Frontal cortex (tissue), 4 donors: ENCODE measurements around the gene TPX2. TPM values are rescaled to one million over a fixed set of nuclear protein-coding genes. Genes with fewer than 3 reads are reported as not detected.
"Not testable (repeated sequence)": the region's sequence is repeated elsewhere in the genome, so short reads cannot be mapped to it uniquely, and the experiment has no call there.

Source experiments
- DNase-seq, 2 donors: peaks; one replicate each; pipeline ENCODE4 v3.0.0; 2012; ENCODE audit warnings: low spot score in 2 of 2
- FAIRE-seq: peaks from 2 replicates; lab custom pipeline; 2012; peaks lifted over from hg19 to GRCh38; lab: Jason Lieb, UNC
- total RNA-seq: library from RNA; depleted of rRNA; stranded (reverse); fragments of >200 nt; gene quantifications from one replicate; pipeline ENCODE4 v1.2.3, GENCODE V29; 2014
- donor health status: control.
- donor health status: control.
- donor health status: control.

Gene TPX2
- total RNA-seq, 1 donor from 2014 or later = 5.7 TPM

GRCh38 chr20:31824554-31825313 is 85.6 kb downstream of the TPX2 start:
- DNase-seq = no peak
- FAIRE-seq = no peak

DNA sequence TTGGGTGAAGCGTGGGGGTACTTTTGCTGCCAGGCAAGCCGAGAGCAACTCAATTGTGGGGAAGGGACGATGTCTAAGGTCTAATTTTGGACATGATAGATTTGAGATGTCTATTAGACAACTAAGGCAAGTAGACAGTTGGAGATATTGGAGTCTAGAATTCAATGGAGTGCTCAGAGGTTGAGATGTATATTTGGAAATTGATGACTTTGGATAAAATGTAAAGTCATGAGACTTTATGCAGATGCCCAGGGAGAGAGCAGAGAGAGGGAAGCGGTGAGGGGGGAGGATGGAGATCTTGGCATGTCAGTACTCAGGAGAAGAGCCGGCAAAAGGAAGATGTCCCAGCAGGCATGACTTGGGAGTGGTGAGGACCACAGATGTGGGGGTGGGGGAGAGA is 87.0 kb downstream of the TPX2 start:
- DNase-seq (no peak), FAIRE-seq (no peak)

DNA sequence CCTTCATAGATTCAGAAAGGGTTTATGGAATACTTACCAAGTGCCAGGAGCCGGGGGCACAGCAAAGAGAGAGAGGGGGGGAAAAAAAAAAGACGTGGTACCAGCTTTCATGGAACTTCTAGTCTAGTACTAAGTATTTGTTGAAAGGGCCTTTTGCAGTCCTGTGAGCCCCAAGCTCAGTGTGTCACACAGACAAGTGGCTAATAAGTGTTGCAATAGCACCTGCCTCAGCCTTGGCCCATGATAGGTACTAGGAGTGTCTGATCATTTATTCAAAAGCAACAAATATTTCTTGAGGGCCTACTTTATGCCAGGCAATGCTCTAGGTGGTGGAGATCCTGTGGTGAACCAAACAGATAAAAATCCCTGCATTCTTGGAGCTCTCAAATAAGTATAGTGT is 88.0 kb downstream of the TPX2 start:
- no peak for FAIRE-seq
- DNase-seq = no peak

GRCh38 chr20:31828016-31828415 is 88.9 kb downstream of the TPX2 start:
- FAIRE-seq, DNase-seq: not testable (repeated sequence)

DNA sequence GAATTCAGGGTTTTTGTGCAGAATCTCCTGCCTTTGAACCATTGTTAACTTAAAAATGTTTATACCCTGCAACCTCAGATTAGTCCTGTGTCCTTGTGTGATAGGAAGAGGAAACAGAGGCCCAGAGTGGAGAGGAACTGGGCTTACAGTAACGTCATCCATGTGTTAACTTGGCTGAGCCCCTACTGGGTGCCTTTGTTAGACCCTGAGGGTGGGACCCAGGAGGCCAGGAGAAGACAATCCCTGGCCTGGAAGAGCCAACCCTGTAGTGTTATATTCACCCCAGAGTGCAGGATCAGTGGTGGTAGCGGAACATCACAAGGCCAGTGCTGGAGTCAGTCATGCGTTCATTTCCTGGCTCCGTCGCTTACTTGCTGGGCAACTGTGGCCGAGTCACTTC is 90.6 kb downstream of the TPX2 start:
- no peak for FAIRE-seq

DNA sequence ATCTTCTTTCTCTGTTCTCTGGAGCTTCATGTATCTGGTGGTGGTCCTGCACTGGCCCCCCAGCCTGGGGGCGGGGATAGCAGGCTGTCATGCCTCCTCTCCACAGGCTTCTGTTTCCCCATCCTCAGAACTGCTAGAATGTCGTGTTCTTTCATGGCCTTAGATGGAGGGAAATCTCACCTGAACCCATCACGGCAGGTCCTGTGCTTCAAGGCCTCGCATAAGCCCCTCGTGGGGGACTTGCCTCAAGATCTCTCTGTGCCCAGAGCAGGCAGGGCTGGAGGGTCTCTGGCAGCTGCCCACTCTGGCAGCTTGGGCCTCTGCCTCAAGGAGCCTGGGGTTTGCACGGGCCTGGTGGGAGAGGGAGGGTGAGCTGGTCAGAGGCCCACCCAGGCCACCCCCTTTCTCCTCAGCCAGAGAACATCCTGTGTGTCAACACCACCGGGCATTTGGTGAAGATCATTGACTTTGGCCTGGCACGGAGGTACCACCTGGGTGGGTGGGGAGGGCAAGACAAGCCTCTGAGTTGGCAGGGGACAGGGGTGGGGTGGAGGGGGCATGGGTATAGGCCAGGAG is 91.4 kb downstream of the TPX2 start:
- DNase-seq (no peak), FAIRE-seq (no peak)

More for the DNA sequence above, 90.6 kb downstream of the TPX2 start:
- DNase-seq = no peak

DNA sequence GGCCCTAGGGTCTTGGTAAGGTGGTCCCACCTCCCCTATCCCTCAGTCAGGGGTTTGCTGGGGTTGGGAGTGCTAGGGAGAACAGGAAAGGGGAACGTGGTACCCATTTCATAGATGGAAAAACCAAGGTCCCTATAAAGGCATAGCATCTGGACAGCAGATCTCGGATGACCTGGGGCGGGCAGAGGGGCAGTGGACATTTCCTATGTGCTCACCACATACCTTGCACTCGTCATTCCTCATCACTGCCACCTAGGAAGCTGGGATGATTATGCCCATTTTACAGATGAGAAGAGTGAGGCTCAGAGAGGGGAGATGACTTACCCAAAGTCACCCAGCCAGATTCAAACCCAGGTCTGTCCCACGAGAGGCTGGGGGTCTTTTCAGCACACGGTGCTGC is 92.1 kb downstream of the TPX2 start:
- FAIRE-seq (no peak), DNase-seq (no peak)

- FAIRE-seq (no peak), DNase-seq (no peak)
Measured at GRCh38 chr20:31831771-31832306, 92.7 kb downstream of the TPX2 start.

GRCh38 chr20:31833130-31833930 is 94.2 kb downstream of the TPX2 start:
- DNase-seq = peak in 1 of 2 donors; percentile 68

GRCh38 chr20:31833931-31834521 is 94.9 kb downstream of the TPX2 start:
- no peak for DNase-seq
- FAIRE-seq = no peak

More at GRCh38 chr20:31833130-31833930, 94.2 kb downstream of the TPX2 start:
- no peak for FAIRE-seq

- no peak for DNase-seq
Measured at GRCh38 chr20:31835554-31835953, 96.5 kb downstream of the TPX2 start.

GRCh38 chr20:31835977-31836852 is 97.1 kb downstream of the TPX2 start:
- DNase-seq = peak; percentile 55 to 83
- no peak for FAIRE-seq

More at GRCh38 chr20:31835554-31835953, 96.5 kb downstream of the TPX2 start:
- FAIRE-seq = no peak

DNA sequence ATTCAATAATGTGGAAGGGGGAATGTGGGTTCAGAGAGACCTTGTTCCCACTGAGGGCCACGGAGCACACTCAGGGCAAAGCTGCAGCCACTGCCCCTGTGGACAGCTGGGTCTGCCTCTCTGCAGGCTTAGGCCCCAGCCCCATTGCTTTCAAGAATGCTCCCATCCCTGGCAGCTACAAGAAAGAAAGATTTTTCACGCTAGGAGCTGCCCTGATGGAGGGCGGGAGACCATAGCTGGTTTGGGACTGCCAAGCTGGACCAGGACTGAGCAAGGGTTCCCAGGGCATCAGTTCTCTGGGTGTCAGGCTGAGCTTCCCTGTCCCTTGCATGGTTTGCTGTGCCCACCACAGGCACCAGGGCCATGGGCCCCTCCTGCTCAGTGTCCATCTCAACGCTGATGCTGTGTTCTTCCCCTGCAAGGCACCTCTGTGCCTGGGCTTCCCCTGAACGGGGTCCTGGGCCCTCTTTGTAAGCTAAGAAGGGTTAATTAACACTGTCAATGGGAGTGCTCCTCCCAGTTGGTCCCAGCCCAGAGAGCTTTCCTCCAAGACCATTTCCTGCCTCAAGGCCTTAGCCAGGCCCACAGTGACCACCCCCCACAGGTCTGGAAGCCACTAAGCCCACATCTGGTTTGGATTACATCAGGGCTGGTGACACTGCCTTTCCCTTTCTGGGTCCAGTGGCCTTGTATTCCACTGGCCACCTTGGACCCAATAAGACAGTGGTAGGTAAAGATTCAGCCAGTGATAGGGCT is 97.9 kb downstream of the TPX2 start:
- DNase-seq (no peak), FAIRE-seq (no peak)

DNA sequence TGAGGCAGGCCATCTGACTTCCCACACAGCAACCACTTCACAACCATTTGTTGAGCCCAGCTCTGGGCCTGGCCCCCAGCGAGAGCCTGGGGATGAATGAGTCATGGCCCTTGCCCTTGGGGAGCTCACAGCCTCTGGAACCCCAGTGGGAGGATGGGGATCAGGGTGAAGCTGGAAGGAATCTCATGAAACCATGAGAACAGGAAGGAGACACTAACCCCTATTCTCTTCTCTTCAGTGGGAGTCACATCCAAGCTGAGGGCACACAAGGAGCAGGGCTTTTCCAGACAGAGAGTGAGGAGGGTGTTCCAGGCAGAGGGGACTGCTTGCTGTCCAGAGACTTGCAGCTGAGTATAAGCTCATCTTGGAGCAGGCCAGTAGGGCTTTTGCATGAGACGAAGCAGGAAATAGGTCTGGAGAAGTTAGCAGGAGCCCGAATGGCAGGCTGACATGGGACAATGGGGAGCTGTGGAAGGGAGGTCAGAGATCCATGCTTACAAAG is 98.9 kb downstream of the TPX2 start:
- no peak for FAIRE-seq
- no peak for DNase-seq

DNA sequence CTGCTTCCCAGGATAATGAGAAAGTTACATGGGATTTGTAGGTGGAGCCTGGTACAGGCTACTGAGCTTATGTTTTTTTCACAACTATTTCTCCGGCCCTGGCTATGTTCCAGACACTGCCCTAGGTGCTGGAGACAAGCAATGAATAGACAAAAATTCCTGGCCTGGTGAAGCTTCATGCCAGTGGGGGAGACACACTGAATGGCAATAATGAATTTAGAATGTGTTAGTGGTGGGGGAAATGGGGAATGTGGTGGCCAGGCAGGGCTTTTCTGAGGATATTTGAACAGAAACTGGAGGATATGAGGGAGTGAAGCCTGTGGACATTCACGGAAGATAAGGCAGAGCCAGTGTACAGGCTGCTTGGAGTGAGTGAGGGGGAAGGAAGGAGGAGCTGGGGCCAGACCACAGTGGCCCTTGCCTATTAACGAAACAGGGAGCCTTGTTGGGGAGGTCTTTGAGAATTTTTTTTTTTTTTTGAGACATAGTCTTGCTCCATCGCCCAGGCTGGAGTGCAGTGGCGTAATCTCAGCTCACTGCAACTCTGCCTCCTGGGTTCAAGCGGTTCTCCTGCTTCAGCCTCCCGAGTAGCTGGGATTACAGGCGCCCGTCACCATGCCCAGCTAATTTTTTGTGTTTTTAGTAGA is 99.7 kb downstream of the TPX2 start:
- no peak for FAIRE-seq
- no peak for DNase-seq

GRCh38 chr20:31839782-31840487 is 100.8 kb downstream of the TPX2 start:
- no peak for FAIRE-seq

More at GRCh38 chr20:31839782-31840487, 100.8 kb downstream of the TPX2 start:
- no peak for DNase-seq
